Karpas-422 (cell line): ENCODE results near the gene SORCS2. TPM values are rescaled to one million over a fixed set of nuclear protein-coding genes. Genes with fewer than 3 reads are reported as not detected.

Experiments used
- DNase-seq: peaks from one replicate; pipeline ENCODE4 v3.0.0-alpha.2; 2015
- H2AFZ ChIP-seq: fragments of 200-600 bp; sonication (generic); 2 replicates; pipeline ENCODE4 v1.6.1; 2014; ENCODE audit warnings: antibody characterized with exemption, low read length, mixed read lengths
- H3K27ac ChIP-seq: fragments of 200-600 bp; sonication (generic); 2 replicates; pipeline ENCODE4 v1.5.1; 2014; ENCODE audit warnings: mild to moderate bottlenecking, low read length, moderate library complexity
- H3K27me3 ChIP-seq: fragments of 200-600 bp; sonication (generic); 2 replicates; pipeline ENCODE4 v1.6.1; 2014; ENCODE audit warnings: low read length, mixed read lengths
- H3K36me3 ChIP-seq: fragments of 200-600 bp; sonication (generic); 2 replicates; pipeline ENCODE4 v1.6.1; 2014; ENCODE audit warnings: low read length, mixed read lengths; ENCODE audit not compliant: insufficient read depth
- H3K4me1 ChIP-seq: fragments of 200-600 bp; sonication (generic); 2 replicates; pipeline ENCODE4 v1.6.1; 2014; ENCODE audit warnings: mild to moderate bottlenecking, low read length, mixed read lengths
- H3K4me2 ChIP-seq: fragments of 200-600 bp; sonication (generic); 2 replicates; pipeline ENCODE4 v1.6.1; 2014; ENCODE audit warnings: low read length, low read depth, mild to moderate bottlenecking; ENCODE audit not compliant: poor library complexity, severe bottlenecking
- H3K4me3 ChIP-seq: fragments of 200-600 bp; sonication (generic); 2 replicates; pipeline ENCODE4 v1.5.1; 2014; ENCODE audit warnings: mild to moderate bottlenecking, antibody characterized with exemption, low read length, mixed read lengths
- H3K79me2 ChIP-seq: fragments of 200-600 bp; sonication (generic); 2 replicates; pipeline ENCODE4 v1.6.1; 2014; ENCODE audit warnings: mild to moderate bottlenecking, low read length, mixed read lengths
- H3K9ac ChIP-seq: fragments of 200-600 bp; sonication (generic); 2 replicates; pipeline ENCODE4 v1.6.0; 2014; ENCODE audit warnings: low read length
- H3K9me2 ChIP-seq: fragments of 200-600 bp; sonication (generic), shearing (Covaris generic); replicated peaks from 2 replicates; pipeline ENCODE4 v1.6.0; 2014; ENCODE audit warnings: mild to moderate bottlenecking, low read length, moderate library complexity; ENCODE audit not compliant: insufficient read depth
- H3K9me3 ChIP-seq: fragments of 300-700, 200-600 bp; sonication (generic); 2 replicates; pipeline ENCODE4 v1.6.1; 2014; ENCODE audit warnings: low read length, mixed read lengths
- H4K20me1 ChIP-seq: fragments of 200-600 bp; sonication (generic); 2 replicates; pipeline ENCODE4 v1.6.1; 2014; ENCODE audit warnings: mild to moderate bottlenecking, antibody characterized with exemption, low read length, low read depth; ENCODE audit not compliant: insufficient read depth
- total RNA-seq: library from RNA; depleted of rRNA; stranded (reverse); fragments of >200 nt; shearing (Covaris generic); gene quantifications from 2 replicates; pipeline ENCODE4 v1.2.3, GENCODE V29; 2014; ENCODE audit warnings: low replicate concordance

SORCS2 gene
- total RNA-seq, 1 experiment from 2014 or later, result not detected

DNA sequence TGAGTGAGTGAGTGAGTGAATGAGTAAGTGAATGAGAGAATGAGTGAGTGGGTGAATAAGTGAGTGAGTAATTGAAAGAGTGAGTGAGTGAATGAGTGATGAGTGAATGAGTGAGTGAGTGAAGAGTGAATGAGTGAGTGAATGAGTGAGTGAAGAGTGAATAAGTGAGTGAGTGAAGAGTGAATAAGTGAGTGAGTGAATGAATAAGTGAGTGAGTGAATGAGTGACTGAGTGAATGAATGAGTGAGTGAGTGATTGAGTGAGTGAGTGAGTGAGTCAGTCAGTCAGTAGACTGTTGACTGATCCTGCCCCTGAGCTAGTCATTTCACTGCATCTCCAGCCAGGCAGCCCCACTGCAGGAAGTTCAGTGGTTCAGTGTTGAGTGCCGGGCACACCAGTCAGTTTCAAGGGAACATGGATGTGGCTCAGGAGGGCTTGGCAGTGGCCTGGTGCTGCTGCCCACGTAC is 470.8 kb downstream of the SORCS2 start:
- H3K36me3 ChIP-seq, result no peaks in the 10 kb centered on the region
- no peaks in the 10 kb centered on the region for H3K4me1 ChIP-seq
- no peaks in the 10 kb centered on the region for H3K79me2 ChIP-seq
- no peak overlapping the region for H3K4me3 ChIP-seq
- no peaks in the 10 kb centered on the region for H4K20me1 ChIP-seq
- DNase-seq, result no peak
- H3K27me3 ChIP-seq, result no peaks in the 10 kb centered on the region
- H3K9me3 ChIP-seq, result no peaks in the 10 kb centered on the region
- no peak overlapping the region for H2AFZ ChIP-seq
- no peak overlapping the region for H3K9ac ChIP-seq
- no peak overlapping the region for H3K27ac ChIP-seq
- H3K4me2 ChIP-seq, result no peak overlapping the region
- no peaks in the 10 kb centered on the region for H3K9me2 ChIP-seq

DNA sequence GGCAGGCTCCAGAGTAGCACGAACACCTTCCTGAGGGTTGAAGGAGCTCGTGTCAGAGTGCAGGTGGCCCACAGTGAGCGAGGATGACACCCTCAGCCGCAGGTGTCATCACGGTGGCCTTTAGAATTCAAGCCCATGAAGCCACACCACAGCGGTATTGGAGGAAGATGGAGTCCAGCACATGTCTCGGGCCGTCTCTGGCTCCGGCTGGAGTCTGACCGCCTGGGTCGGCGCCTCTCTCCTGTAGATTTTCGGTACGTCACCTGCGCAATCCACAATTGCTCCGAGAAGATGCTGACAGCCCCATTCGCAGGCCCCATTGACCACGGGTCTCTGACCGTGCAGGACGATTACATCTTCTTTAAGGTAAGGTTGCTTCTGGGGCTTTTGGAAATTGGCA is 471.8 kb downstream of the SORCS2 start:
- Histone ChIP-seq H2AFZ (no peak overlapping the region), H3K9me2 (no peaks in the 10 kb centered on the region), H3K27ac (no peak overlapping the region), H3K4me1 (0 out of 2 replicates have a peak, but pooled peaks cover 4% of the 10 kb centered on the region), H3K9me3 (no peaks in the 10 kb centered on the region), H3K36me3 (no peaks in the 10 kb centered on the region), H3K4me3 (no peak overlapping the region), H3K4me2 (no peak overlapping the region), H3K9ac (no peak overlapping the region), H4K20me1 (no peaks in the 10 kb centered on the region), H3K27me3 (no peaks in the 10 kb centered on the region), H3K79me2 (no peaks in the 10 kb centered on the region)
- no peak for DNase-seq

DNA sequence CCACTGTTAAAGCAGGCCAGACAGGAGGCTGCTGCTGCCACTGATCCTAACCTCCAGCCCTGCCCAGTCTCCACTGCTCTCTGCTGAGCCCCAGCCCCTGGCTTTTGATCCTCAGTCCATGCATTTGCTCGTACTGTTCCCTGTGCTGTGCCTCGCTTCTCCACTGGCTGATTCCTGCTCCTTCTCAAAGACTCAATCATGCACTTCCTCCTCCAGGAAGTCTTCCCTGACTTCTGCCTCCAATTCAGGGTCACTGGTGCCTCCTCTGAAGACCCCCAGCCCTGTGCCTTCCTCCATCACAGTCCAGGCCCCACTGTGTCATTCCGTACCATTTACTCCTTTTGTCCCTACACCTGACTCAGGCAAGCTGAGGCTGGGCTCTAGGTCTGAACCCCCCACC is 473.0 kb downstream of the SORCS2 start:
- Histone ChIP-seq H3K4me1 (0 out of 2 replicates have a peak, but pooled peaks cover 4% of the 10 kb centered on the region), H3K27ac (no peak overlapping the region), H3K27me3 (no peaks in the 10 kb centered on the region), H3K9ac (no peak overlapping the region), H2AFZ (no peak overlapping the region), H3K4me2 (no peak overlapping the region), H3K79me2 (no peaks in the 10 kb centered on the region), H3K9me3 (no peaks in the 10 kb centered on the region), H3K4me3 (no peak overlapping the region), H3K36me3 (no peaks in the 10 kb centered on the region), H4K20me1 (no peaks in the 10 kb centered on the region), H3K9me2 (no peaks in the 10 kb centered on the region)
- no peak for DNase-seq

DNA sequence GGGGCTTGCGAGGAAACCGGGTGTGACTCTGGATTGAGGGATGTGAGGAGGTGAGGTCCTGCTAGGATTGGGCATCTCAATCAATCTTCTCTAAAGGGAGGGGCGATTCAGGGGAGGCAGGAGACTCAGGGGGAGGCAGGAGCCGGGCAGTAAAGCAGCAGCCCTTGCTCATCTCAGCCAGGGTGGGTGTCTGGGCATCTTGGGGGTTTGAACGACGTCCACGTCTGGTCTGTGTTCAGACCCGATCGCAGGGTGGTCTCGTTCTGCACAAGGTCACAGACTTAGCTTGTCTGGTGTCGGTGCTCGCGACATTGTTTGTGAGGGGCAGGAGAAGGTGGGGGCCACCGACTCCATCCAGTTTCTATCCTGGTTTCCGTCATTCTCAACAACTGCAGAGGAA is 473.7 kb downstream of the SORCS2 start:
- Histone ChIP-seq H3K9me3 (no peaks in the 10 kb centered on the region), H4K20me1 (no peaks in the 10 kb centered on the region), H3K9ac (no peak overlapping the region), H3K4me3 (no peak overlapping the region), H3K79me2 (no peaks in the 10 kb centered on the region), H3K4me1 (0 out of 2 replicates have a peak, but pooled peaks cover 4% of the 10 kb centered on the region), H3K27me3 (no peaks in the 10 kb centered on the region), H3K27ac (no peak overlapping the region), H2AFZ (no peak overlapping the region), H3K36me3 (no peaks in the 10 kb centered on the region), H3K4me2 (no peak overlapping the region), H3K9me2 (no peaks in the 10 kb centered on the region)
- no peak for DNase-seq

DNA sequence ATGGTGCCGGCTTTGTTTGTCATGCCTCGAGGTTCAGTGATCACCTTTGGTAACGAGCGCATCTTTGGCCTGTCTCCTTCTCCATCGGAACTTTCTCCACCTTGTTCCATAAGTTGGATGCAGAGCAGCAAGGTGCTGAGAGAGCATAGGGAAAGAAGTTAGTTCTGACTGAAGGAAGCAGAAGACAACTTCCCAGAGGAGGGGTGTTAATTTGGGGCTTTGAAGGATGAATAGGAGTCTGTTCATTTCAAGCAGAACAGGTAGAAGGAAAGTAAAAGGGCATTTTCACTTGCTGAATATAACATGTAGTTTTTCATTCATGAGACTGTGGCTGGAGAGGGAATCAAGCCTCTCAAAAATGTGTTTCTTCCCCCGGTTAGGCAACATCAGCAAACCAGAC is 474.4 kb downstream of the SORCS2 start:
- H3K4me1 ChIP-seq, result 0 out of 2 replicates have a peak, but pooled peaks cover 4% of the 10 kb centered on the region
- H3K4me2 ChIP-seq, result no peak overlapping the region
- no peak overlapping the region for H3K4me3 ChIP-seq
- no peaks in the 10 kb centered on the region for H3K9me2 ChIP-seq
- no peaks in the 10 kb centered on the region for H3K36me3 ChIP-seq
- H3K79me2 ChIP-seq, result no peaks in the 10 kb centered on the region
- no peaks in the 10 kb centered on the region for H3K9me3 ChIP-seq
- H4K20me1 ChIP-seq, result no peaks in the 10 kb centered on the region
- H3K27ac ChIP-seq, result no peak overlapping the region
- H3K27me3 ChIP-seq, result no peaks in the 10 kb centered on the region
- no peak overlapping the region for H2AFZ ChIP-seq
- no peak overlapping the region for H3K9ac ChIP-seq
- DNase-seq, result no peak

DNA sequence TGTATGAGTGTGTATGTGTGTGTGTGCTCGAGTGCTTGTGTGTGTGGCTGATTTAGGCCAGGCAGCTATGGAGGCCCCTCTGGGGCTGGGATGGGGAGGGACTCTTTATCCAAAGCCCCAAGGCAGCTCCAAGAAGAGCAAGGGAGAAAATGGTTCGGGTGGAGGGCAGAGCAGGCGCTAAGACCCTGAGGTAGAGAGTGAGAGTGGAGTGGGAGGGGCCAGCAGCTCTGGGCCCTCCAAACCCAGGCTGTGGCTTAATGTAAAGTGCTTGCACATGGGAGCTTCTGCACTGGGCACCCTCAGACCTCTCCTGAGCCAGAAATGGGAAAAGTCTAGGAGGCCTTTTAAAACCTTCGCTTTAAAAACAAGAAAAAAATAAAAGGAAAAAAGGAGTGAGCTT is 475.9 kb downstream of the SORCS2 start:
- Histone ChIP-seq H3K9me2 (no peaks in the 10 kb centered on the region), H3K9me3 (no peaks in the 10 kb centered on the region), H4K20me1 (no peaks in the 10 kb centered on the region), H3K4me2 (no peak overlapping the region), H3K27ac (no peak overlapping the region), H3K27me3 (no peaks in the 10 kb centered on the region), H2AFZ (no peak overlapping the region), H3K4me3 (no peak overlapping the region), H3K79me2 (no peaks in the 10 kb centered on the region), H3K36me3 (no peaks in the 10 kb centered on the region), H3K4me1 (0 out of 2 replicates have a peak, but pooled peaks cover 4% of the 10 kb centered on the region), H3K9ac (no peak overlapping the region)
- DNase-seq, result no peak

DNA sequence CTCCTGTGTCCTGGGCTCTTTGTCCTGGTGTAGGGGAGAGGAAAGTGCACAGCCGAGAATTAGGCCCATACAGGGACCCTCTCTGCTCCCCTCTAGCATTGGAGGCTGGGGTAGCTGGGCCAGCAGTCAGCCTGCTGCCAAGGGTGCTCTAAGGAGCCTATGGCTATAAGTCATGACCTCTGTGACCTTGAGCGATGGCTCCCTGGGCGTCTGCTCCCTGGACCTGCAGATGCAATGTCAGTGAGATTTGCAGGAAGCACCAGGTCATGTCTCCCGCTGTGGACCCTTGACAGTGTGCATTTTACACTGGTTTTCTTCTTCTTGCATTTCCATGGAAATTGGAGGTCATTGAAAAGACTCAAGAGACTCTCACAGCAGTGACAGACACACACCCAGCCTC is 476.5 kb downstream of the SORCS2 start:
- Histone ChIP-seq H3K9me2 (no peaks in the 10 kb centered on the region), H3K4me3 (no peak overlapping the region), H3K4me1 (0 out of 2 replicates have a peak, but pooled peaks cover 4% of the 10 kb centered on the region), H3K27ac (no peak overlapping the region), H3K36me3 (no peaks in the 10 kb centered on the region), H2AFZ (no peak overlapping the region), H3K9me3 (no peaks in the 10 kb centered on the region), H3K4me2 (no peak overlapping the region), H3K9ac (no peak overlapping the region), H3K27me3 (no peaks in the 10 kb centered on the region), H3K79me2 (no peaks in the 10 kb centered on the region), H4K20me1 (no peaks in the 10 kb centered on the region)
- DNase-seq, result no peak

DNA sequence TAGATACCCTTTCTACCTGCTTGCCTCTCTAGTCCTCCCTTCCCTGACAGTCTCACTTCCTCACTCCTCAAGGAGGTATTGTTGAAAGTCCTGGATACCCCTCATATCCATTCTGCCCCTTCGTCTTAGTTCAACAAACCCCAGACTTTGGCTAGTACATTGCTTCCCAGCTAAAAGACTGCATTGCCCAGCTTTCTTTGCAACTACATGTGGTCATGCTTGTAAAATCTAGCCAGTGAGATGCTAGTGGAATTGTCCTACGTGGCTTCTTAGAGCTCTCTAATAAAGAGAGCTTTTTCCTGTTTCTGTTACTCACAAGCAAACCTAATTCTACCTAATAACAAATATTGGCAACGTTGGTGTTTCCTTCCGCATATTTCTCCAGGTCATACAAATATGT is 480.3 kb downstream of the SORCS2 start:
- Histone ChIP-seq H3K9me3 (no peaks in the 10 kb centered on the region), H3K4me2 (no peak overlapping the region), H3K27me3 (no peaks in the 10 kb centered on the region), H4K20me1 (no peaks in the 10 kb centered on the region), H3K36me3 (no peaks in the 10 kb centered on the region), H3K4me1 (peaks cover 6% of the 10 kb centered on the region; the same call in 1 of the 2 replicates), H3K4me3 (no peak overlapping the region), H3K9ac (no peak overlapping the region), H3K9me2 (no peaks in the 10 kb centered on the region), H3K79me2 (no peaks in the 10 kb centered on the region), H2AFZ (no peak overlapping the region), H3K27ac (no peak overlapping the region)
- no peak for DNase-seq

DNA sequence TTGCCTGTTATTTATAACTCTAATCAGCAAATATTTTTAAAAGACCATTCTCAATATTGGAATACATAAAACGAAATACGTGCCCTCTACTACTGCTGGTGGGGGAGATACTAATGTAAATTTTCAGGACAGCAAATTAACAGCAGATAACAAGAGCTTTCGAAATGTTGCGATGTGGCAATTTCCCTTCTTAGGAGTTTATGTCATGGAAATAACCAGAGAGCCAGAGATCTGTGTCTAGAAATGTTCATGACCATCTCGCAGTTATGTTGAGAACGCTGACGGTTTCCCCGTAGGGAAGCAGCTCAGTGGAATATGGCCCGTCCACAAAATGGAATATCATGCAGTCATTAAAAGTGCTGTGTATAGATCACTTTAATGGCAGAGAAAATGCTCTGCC is 480.8 kb downstream of the SORCS2 start:
- H3K4me2 ChIP-seq, result no peak overlapping the region
- H4K20me1 ChIP-seq, result no peaks in the 10 kb centered on the region
- no peaks in the 10 kb centered on the region for H3K79me2 ChIP-seq
- no peaks in the 10 kb centered on the region for H3K36me3 ChIP-seq
- no peak overlapping the region for H3K27ac ChIP-seq
- no peak overlapping the region for H3K4me3 ChIP-seq
- peaks cover 8% of the 10 kb centered on the region; the same call in 1 of the 2 replicates for H3K4me1 ChIP-seq
- H3K9ac ChIP-seq, result no peak overlapping the region
- H3K9me2 ChIP-seq, result no peaks in the 10 kb centered on the region
- no peaks in the 10 kb centered on the region for H3K9me3 ChIP-seq
- no peaks in the 10 kb centered on the region for H3K27me3 ChIP-seq
- no peak for DNase-seq
- no peak overlapping the region for H2AFZ ChIP-seq
